GM04503 (cell line): ENCODE measurements around the gene CTBS.
"Not testable (repeated sequence)": the region's sequence is repeated elsewhere in the genome, so short reads cannot be mapped to it uniquely, and the experiment has no call there.

Experiments
- DNase-seq: peaks from one replicate; pipeline ENCODE4 v3.0.0-alpha.2; 2012; ENCODE audit warnings: low read depth

CTBS gene, protein sequence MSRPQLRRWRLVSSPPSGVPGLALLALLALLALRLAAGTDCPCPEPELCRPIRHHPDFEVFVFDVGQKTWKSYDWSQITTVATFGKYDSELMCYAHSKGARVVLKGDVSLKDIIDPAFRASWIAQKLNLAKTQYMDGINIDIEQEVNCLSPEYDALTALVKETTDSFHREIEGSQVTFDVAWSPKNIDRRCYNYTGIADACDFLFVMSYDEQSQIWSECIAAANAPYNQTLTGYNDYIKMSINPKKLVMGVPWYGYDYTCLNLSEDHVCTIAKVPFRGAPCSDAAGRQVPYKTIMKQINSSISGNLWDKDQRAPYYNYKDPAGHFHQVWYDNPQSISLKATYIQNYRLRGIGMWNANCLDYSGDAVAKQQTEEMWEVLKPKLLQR

DNA sequence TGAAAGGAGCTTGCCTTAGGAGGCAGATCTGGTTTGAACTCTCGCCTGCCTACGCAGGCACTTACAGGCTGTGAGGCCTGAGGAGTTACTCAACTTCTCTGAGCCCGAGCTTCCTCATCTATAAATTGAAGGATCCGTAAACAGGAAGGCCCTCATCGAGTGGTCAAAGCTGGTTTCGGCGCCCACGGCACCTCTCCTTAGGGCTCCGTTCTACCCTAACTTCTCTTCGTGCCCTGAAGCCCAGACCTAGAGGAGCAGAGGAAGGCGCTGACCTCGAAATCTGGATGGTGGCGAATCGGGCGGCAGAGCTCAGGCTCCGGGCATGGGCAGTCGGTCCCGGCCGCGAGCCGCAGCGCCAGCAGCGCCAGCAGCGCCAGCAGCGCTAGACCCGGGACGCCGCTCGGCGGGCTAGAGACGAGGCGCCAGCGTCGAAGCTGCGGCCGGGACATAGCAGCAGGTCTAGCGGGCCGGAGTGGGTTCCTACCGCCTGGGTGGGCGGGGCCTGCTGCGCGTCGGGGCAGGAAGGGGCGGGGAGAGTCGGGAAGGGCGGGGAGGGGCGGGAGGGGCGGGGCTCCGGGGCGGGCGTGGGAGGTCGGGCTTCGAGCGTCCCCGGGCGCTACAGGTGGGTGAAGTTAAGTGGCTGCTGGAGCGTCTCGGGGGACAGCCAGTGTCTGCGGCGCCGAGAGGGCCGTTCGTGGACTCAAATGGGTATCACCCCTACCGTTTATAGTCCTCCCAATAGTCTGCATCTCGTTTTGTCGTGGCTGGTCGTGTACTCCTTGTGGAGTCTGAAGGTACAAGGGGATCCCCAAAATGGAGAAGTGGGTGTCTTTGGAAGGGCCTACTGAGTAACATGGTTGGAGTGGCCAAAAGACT, at the start of gene CTBS:
Gene CTBS (minus strand): TSS at position 474 of the 876 bp plus-strand sequence. CDS start 25 bp downstream, at position 449.
- DNase-seq: peak; percentile 45

DNA sequence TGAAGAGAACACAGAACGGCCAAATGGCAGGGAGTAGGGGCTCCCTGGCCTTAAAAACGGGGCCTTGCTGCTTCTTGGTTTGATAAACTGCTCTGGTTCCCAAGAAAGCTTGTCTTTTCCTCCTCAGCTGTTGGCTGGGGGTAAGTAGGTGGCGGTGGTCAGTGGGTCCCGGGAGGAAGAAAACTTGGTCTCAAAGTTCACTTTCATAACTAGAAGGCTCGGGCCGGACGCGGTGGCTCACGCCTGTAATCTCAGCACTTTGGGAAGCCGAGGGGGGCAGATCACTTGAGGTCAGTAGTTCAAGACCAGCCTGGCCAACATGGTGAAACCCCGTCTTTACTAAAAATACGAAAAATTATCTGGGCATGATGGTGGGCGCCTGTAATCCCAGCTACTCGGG, 47.3 kb upstream of the CTBS start:
- no peak for DNase-seq

DNA sequence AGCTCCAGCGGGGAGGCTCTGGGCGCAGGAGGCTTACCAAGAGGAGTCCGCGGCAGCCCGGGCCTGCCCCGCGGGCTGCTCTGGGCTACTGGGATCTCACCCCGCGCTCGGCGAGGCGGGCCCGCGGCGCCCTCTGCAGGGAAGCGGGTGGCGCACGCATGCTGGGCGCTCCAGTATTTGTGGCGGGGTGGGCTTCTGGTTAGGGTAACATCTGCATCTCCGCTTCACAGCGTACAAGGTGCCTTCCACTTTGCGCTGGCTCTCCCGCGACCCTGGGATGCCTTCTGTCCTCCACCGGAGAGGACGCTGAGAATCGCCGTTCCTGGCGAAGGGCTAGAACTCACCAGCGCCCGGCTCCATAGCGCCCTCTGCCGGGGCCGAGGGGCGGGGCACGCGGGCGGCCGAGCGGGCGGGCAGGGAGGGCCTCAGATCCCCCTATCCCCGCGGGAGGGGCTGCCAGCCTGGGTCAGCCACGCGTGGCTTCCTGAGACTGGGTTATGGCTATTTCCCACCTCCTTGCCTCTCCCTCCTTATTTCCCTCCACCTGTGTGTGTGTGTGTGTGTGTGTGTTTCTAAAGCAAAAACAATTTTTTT, 46.6 kb upstream of the CTBS start:
- DNase-seq: no peak

DNA sequence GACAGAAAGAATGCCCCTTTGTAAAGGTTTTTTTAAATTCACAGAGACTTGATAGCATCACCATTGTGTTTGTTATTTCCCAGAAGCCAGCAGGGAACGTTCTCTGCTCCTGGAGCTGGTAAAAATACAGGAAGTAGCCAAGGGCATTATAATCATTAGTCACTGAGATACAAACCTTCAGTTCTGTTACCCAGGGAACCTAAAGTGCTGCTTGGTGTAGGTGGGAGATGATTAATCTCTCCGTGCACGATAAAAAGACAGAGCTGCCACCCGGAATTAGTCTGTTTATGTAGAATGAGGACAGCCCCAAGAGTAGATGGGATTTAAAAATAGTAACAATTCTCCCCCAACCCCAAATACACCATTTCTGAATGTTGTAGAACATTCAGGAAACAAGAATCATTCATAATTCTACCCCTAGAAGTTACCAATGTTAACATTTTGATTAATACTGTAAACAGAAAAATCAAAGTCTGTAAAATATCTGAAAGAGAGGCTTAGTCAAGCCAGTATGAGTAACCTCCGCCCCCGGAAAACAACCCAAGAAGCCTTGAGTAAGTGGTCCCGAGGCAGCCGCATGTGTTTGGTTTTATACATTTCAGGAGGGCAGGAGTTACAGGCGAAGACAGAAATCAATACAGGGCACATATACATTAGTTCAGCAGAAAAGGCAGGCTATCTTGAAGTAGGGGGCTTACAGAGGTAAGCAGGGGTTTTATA, 45.3 kb upstream of the CTBS start:
- peak; percentile 41 for DNase-seq

DNA sequence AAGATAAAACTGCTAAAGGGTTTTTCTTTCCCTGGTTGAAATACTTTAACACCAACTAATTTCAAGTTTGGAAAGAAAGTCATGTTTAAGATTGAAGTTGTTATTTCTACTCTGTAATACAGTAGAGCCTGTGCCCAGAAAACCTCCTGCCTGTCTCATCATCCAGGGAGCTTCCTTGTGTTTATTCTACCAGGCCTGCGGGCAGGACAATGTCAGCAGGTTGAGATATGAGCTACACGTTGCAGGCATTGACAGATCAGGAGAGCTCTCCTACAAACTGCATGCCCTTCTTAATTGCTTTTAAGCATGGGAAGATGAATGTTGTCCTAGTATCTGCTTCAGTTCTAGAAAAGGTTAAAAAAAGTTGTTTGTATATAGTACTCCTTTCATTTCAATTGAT, 43.1 kb upstream of the CTBS start:
- no peak for DNase-seq

DNA sequence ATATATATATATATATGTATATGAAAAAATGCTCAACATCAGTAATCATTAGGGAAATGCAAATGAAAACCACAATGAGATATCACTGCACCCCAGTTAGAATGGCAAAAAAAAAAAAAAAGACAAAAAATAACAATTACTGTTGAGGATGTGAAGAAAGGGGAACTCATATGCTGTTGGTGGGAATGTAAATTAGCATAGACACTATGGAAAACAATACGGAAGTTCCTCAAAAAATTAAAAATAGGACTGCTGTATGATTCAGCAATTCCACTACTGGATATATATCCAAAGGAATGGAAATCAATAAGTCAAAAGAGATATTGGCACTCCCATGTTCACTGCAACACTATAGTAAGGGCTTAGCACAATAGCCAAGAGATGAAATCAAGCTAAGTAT, 41.5 kb upstream of the CTBS start:
- no peak for DNase-seq

DNA sequence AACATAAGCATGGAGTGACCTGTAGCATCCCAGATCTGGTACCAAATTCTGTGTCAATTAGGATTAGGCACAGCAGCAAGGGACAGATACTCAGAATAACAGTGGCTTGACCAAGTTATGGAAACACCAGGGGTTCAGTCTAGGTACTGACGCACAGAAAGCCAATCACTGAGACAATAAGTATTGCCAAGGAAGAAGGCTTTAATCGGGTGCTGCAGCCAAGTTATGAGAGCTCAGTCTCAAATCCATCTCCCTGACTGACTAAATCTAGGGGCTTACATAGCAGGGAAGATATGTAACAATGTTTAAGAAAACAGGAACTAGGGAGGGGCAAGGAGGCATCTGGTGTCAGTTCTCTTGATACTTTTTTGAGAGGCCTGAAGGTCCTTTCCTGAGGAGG, 39.6 kb upstream of the CTBS start:
- DNase-seq: no peak

DNA sequence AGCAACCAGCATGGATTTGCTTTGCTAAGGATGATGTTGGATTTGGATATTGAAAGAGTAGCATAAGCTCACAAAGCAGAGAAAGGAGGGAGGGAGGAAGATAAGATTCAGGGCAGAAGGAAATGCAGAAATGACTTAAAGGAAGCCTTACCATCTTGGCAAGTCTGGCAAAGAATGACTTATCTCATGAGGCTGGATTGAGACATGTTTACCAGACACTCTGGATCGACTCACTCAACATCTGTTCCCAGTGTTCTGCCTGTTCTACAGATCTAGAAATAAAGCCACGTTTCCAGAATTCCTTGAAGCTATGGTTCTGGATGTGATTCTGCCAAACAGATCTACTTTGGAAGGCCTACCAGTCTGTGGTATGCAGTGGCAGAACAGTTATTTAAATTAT, 38.8 kb upstream of the CTBS start:
- DNase-seq: no peak

DNA sequence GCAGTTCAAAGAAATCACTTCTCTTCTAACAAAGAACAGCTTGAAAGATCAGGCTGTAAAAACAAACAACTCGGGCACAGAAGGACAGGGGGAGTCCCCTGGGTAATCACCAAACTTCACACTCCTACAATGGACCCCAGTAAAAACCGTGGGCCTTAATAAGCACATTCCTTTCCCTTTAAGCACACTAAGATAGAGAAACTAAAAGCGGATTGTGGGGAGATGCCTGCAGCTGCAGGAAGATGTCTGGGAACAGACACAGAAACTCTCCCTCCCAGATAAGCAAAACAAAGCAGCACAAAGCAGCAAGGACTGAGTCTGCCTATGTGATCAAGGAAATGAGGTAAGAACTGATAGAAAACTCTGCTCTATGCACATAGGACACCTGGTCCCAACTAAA, 37.6 kb upstream of the CTBS start:
- DNase-seq: no peak

DNA sequence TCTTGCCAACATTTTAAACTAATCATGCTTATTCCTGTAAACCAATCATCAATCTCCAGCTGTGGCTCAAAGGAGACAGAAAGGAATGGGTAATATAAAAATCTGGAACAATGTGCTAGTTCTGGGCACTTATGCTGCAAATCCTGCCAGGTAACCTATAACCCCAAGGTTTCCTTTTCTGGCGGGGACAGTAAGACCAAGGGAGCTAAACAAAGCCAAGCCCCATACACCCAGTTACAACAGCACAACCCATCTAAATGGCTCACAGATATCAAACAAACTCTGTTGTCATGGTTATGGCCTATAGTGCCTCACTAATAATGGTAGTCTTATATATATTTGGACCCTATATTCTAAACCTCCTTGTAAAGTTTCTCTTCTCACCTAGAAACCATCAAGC, 36.9 kb upstream of the CTBS start:
- DNase-seq: no peak

DNA sequence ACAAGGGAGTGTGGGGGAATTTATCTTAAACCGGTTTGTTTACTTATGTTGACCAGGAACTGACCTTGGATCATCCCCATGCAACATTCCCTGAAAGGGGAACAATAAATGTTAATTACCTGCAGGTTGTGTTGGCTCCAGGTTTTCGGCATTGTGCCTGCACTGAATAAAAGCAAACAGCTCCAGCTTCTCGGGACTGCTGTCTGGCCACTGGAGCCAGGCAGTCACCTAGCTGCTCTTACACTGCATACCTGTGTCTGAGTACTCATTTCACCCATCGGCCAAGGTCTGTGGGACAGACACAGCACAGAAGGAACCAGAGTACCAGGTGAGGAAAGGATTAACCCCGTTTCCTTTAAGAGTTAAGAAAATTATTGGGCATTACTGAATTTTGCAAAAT, 32.7 kb upstream of the CTBS start:
- DNase-seq: no peak

DNA sequence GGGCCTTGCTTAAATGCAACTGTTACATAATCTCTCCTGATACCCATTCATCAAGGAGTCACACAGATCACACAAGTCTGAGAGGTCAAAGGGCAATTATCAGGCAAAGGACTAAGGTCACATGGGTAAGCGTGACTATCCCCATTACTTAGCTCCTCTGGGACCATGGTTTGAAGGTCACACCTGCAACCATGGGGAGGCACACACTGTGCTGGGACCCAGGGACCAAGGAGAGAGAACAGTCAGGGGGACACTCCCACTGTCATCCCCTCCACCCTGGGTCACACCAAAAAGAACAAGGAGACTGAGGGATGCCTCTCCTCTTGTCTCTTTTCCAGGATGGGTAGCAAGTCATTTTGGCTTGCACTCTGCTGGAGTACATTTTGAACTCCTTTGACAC, 30.9 kb upstream of the CTBS start:
- DNase-seq: no peak

DNA sequence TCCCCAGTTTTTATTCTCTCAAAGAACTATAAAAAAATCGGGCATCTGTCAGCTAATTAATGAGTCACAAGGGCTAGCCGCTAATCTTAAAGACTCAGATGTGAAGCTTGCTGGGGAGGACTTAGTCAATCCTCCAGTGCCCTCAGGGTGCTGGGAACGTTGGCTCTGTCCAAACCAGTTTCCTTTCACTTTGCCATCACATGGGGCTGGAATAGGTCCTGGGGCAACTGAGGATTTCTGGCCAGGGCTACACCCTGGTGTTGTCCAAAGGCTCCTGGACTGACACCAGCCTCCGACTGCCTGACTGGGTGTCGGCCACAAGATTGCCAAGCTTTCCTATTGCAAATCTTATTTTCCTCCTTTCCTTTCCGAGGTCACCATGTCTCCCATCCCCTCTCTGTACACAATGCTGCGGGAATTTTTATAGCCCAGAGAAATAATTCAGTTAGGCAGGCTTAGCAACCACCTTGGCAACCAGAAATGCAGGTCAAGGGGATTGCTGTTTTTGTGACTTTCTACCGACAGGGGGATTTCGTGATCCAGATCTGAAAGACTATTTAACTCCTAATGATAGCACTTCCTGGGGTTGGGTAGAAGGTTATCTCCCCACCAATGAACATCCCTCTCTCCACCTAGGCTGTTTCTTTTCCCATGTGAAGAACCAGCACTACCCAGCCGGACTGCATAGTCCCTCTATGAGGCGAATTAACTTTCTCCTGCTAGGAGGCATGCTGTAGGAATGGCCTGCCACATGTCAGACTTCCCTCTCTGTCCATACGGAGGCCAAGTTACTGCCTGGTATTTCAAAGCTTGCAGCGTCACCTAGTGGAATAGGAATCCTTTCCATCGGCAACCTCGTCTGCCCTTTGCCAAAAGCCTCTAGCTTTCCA, 29.9 kb upstream of the CTBS start:
- peak; percentile 72 for DNase-seq

DNA sequence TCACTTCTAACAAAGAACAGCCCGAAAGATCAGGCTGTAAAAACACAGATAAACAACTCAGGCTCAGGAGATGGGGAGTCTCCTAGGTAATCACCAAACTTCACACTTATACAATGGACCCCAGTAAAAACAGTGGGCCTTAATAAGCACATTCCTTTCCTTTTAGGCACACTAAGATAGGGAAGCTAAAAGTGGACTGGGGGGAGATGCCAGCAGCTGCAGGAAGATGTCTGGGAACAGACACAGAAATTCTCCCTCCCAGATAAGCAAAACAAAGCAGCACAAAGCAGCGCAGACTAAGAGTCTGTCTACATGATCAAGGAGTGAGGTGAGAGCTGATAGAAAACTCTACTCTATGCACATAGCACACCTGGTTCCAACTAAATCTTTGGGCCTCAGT, 29.0 kb upstream of the CTBS start:
- DNase-seq: no peak

DNA sequence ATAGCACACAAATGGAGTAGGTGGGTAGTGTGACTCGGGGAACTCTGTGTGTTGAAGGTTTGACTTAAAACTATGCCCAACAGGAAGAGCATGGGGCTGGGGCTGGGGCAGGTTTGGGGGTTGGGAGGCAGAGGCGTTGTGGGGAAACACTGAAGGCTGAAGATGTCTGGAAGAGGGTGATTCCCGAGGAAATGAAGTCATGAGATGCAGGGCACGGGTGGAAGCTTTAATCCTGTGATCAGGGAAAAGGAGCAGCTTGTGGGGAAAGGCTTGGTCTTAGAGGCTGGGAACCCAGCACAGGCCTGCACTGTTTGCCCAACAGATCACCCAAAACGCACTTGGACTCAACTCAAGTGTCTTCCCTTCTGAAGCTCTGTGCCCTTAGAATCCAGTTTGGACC, 26.6 kb upstream of the CTBS start:
- no peak for DNase-seq

DNA sequence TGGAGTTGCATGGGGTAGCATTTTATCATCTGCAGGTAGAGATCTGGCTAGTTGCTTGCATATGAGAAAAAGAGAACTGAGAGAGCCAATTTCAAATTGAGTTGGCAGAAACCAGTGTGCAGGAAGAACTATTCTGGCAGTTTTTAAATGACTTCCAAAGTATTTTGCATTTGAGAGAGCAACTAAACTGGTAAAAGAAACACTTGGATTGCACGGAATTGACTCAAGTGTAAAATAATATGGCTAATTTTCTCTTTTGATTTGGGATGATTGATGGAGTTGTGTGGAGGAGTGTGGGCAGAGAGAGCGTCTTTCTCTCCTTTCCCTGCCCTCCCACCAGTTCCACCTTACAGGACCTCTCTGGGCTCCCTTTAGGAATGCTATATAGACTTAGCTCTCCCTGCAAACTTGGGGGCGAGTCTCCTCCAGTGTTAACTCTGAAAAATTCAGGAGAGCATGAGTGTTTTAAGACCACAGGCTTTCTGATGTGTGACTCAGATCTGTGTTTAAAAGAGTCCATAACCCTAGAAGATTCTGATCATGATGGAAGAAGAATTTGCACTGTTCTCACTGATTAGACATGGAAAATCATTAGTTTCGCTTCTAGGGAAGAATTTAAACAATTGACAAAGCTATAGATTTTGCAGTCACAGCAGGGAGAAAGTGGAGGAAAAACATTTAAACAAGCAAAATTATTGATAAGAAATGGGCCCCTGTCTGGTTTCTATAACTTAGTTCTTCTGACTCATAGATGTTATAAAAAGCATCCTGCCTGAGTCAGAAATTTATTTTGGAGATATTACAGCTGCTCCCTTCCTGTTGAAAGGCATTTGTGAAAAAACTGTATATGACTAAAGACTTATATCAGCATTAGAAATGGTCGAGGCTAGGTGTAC, 24.9 kb upstream of the CTBS start:
- DNase-seq: peak; percentile 51

DNA sequence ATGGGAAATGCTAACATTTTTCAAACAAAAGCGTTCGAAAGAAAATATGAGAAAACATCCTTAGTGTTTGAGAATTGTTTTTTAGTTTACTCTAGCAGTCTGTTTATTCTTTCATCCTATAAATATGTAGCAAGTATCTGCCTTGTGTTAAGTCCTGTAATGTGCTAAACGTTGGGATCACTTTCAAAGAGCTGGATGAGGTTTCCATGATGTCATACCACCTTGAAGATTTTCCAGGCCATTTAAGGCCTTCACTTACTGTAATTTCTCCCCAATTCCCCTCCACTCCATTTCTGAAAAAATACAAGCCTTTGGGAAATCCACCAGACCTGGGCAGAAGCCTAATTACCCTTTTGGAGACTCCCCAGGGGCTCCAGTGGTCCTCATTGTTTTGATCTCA, 24.2 kb upstream of the CTBS start:
- no peak for DNase-seq

DNA sequence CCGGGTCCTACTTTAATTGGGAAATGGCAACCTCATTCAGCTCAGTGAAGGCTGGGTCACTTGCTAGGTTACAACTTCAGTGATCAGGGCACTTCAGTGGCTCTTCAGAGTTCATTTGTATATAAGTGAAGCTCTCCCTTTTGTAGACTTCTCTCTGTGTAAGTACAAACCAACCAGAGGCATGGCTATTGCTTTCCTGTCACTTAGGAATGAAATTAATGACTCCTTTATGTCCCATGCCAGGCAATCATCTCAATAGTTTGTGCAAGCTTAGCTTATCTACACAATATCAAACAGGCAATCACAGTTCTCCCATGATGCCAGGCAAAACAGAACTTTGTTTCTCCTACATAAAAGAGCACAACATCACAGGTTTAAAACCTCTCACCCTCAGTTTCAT, 22.8 kb upstream of the CTBS start:
- DNase-seq: no peak

DNA sequence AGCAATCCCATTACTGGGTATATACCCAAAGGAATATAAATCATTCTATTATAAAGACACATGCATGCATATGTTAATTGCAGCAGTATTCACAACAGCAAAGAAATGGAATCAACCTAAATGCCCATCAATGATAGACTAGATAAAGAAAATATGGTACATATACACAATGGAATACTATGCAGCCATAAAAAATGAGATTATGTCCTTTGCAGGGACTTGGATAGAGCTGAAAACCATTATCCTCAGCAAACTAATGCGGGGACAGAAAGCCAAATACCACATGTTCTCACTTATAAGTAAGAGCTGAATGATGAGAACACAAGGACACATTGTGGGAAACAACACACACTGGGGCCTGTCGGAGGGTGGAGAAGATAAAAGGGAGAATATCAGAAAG, 20.7 kb upstream of the CTBS start:
- not testable (repeated sequence) for DNase-seq

DNA sequence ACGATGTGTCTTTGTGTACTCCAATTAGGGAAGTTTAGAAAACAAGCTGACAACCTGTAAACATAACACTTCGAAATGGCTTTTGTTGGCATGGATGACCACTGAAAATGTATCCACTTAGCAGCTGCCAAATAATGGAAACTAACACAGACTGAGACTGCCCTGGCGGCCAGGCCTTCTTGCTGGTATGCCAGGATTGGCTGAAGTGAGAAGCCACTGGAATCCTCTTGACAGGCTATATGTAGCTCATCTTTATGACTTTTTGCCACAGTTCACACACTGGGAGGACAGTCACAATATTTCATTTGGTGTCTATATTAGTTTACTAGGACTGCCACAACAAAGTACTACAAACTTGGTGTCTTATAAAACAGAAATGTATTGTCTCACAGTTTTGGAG, 12.9 kb upstream of the CTBS start:
- no peak for DNase-seq
